ENCODE measurements around the gene PANK4. TPM values are rescaled to one million over a fixed set of nuclear protein-coding genes. Genes with fewer than 3 reads are reported as not detected.
A peak's percentile ranks its signal among the peaks of the same experiment; 100 is the strongest.
"Not testable (repeated sequence)": the region's sequence is repeated elsewhere in the genome, so short reads cannot be mapped to it uniquely, and the experiment has no call there.

Gene PANK4
- total RNA-seq (2014; rRNA removed; shearing (Covaris generic)): 42.1 and 48.8 TPM in 2 replicates

GRCh38 chr1:2525920-2526823 lies at the start of gene PANK4:
PANK4 (minus strand) TSS chr1:2526596; CDS start chr1:2526587, 9 bp downstream.
- Histone ChIP-seq H3K4me1 (peaks cover 8% of the 10 kb centered on the region), H3K27ac (peak within 1 kb of the TSS; percentile 57), H3K4me3 (peak within 1 kb of the TSS; percentile 90), H3K27me3 (0 out of 2 replicates have a peak, but pooled peaks cover 4% of the 10 kb centered on the region), H3K36me3 (0 out of 2 replicates have a peak, but pooled peaks cover 10% of the 10 kb centered on the region), H3K9me3 (replicated peaks) (no peaks in the 10 kb centered on the region)
- DNase-seq: peak; percentile 95 to 96

- Histone ChIP-seq H3K4me3 (no peak overlapping the region), H3K36me3 (no peaks in the 10 kb centered on the region), H3K27ac (no peak overlapping the region), H3K27me3 (peaks cover 45% of the 10 kb centered on the region), H3K9me3 (replicated peaks) (0 out of 2 replicates have a peak, but pooled peaks cover 5% of the 10 kb centered on the region), H3K4me1 (no peaks in the 10 kb centered on the region)
- no peak for DNase-seq
Measured at GRCh38 chr1:2574350-2574749, 48.0 kb upstream of the PANK4 start.

DNA sequence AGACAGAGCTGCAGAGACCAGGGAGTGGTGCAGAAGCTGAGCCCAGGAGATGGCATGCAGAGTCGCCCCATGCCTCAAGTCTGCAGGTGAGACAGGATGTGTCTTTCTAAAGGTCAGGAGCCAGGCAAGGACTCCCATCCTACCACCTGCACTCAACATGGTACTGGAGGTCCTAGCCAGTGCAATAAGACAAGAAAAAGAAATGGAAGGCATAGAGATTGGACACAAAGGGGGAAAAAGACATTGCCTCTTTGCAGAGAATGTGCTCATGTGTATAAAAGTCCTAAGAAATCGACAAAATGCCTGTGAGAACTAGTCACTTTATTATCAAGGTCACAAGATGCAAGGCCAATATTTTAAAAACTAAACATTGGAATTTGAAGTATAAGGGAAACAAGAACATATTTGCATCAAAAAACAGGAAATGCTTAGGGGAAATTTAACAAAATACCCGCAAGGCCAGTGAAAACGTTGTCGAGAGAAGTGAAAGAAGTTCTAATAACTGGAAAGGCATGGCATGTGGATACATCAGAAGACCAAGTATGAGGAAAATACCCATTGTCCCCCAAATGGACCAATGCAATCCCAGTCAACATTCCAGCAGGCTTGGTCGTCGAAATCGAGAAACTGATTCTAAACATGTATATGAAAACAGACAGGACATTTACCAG lies 47.0 kb upstream of the PANK4 start:
- no peaks in the 10 kb centered on the region for H3K4me1 ChIP-seq
- H3K36me3 ChIP-seq: no peaks in the 10 kb centered on the region
- DNase-seq: no peak
- H3K27ac ChIP-seq: no peak overlapping the region
- 0 out of 2 replicates have a peak, but pooled peaks cover 5% of the 10 kb centered on the region for H3K9me3 ChIP-seq (replicated peaks)
- peaks cover 36% of the 10 kb centered on the region for H3K27me3 ChIP-seq
- H3K4me3 ChIP-seq: no peak overlapping the region

GRCh38 chr1:2571348-2571747 lies 45.0 kb upstream of the PANK4 start:
- Histone ChIP-seq H3K27ac (no peak overlapping the region), H3K4me1 (no peaks in the 10 kb centered on the region), H3K4me3 (no peak overlapping the region), H3K36me3 (no peaks in the 10 kb centered on the region), H3K9me3 (replicated peaks) (0 out of 2 replicates have a peak, but pooled peaks cover 5% of the 10 kb centered on the region), H3K27me3 (peaks cover 46% of the 10 kb centered on the region)
- DNase-seq: no peak

GRCh38 chr1:2570332-2570731 lies 43.9 kb upstream of the PANK4 start:
- no peak overlapping the region for H3K4me3 ChIP-seq
- DNase-seq: no peak

GRCh38 chr1:2569703-2570102 lies 43.3 kb upstream of the PANK4 start:
- not testable (repeated sequence) for H3K9me3 ChIP-seq (replicated peaks); H3K4me3 ChIP-seq

More at GRCh38 chr1:2570332-2570731, 43.9 kb upstream of the PANK4 start:
- H3K9me3 ChIP-seq (replicated peaks): 0 out of 2 replicates have a peak, but pooled peaks cover 5% of the 10 kb centered on the region
- H3K36me3 ChIP-seq: no peaks in the 10 kb centered on the region
- no peak overlapping the region for H3K27ac ChIP-seq
- peaks cover 47% of the 10 kb centered on the region for H3K27me3 ChIP-seq
- H3K4me1 ChIP-seq: no peaks in the 10 kb centered on the region

GRCh38 chr1:2569060-2569459 lies 42.7 kb upstream of the PANK4 start:
- DNase-seq: no peak
- Histone ChIP-seq H3K4me1 (no peaks in the 10 kb centered on the region), H3K36me3 (no peaks in the 10 kb centered on the region), H3K9me3 (replicated peaks) (0 out of 2 replicates have a peak, but pooled peaks cover 5% of the 10 kb centered on the region), H3K27ac (no peak overlapping the region), H3K4me3 (no peak overlapping the region), H3K27me3 (peaks cover 54% of the 10 kb centered on the region)

More at GRCh38 chr1:2569703-2570102, 43.3 kb upstream of the PANK4 start:
- not testable (repeated sequence) for H3K27ac ChIP-seq, H3K36me3 ChIP-seq, H3K4me1 ChIP-seq, DNase-seq
- H3K27me3 ChIP-seq: peaks cover 52% of the 10 kb centered on the region

DNA sequence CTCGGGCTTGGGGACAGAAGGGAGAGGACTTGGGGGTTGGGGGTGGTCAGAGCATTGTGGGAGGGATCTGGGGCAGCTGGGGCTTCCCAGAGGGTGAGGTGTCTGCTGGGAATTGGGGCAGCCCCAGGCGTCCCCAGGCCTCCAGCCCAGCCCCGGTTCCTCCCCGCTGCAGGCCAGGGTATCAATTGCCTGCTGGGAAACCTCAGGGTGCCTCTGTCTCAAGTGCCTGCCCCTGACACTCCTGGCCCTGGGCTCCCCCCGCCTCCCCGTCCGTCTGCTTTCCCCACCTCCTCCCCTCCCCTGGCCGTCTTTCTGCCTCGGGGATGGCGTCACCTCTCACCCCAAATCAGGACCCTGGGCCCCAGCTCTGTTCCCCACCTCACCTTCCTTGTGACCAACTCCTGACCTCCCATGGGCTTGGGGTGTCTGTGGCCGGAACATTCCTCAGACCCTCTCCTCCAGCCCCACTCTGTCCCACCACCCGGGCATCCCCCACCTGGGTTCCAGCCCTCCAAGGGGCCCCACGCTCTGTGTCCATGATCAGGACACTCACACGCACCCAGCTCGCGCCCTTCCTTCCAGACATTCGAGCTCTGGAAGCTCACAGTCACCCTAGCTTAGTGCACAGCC lies 41.9 kb upstream of the PANK4 start:
- H3K4me3 ChIP-seq; H3K9me3 ChIP-seq (replicated peaks); DNase-seq; H3K27ac ChIP-seq; H3K4me1 ChIP-seq; H3K36me3 ChIP-seq: not testable (repeated sequence)
- H3K27me3 ChIP-seq: peaks cover 56% of the 10 kb centered on the region

DNA sequence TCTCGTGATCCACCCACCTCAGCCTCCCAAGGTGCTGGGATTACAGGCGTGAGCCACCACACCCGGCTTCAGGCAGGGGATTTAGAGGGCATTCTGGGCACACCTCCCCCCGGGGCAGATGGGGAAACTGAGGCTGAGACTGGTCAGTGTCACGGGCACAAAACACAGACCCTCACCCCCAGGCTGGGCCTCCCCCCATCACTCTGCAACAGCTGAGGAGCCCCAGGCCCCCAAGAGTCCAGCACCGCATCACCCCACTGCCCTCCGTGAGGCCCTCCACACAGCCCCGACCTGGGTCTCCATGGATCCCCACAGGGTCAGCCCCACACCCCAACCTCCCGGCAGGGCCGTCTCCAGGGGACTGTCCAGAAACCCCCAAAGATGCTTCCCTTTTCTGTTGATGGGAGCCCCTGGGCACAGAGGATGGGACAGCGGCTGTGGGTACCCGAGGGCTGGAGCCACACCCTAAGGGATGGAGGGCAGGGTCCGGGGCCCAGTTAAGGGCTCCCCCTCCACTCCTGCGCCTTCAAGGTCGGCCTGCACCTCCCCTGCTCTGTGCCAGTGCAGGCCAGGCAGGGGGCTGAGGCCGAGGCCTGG lies 40.8 kb upstream of the PANK4 start:
- H3K4me1 ChIP-seq: no peaks in the 10 kb centered on the region; the same call in 1 of the 2 replicates
- DNase-seq: no peak
- no peak overlapping the region for H3K4me3 ChIP-seq
- H3K36me3 ChIP-seq: no peaks in the 10 kb centered on the region
- H3K27ac ChIP-seq: no peak overlapping the region
- H3K27me3 ChIP-seq: peaks cover 62% of the 10 kb centered on the region
- no peaks in the 10 kb centered on the region for H3K9me3 ChIP-seq (replicated peaks)

DNA sequence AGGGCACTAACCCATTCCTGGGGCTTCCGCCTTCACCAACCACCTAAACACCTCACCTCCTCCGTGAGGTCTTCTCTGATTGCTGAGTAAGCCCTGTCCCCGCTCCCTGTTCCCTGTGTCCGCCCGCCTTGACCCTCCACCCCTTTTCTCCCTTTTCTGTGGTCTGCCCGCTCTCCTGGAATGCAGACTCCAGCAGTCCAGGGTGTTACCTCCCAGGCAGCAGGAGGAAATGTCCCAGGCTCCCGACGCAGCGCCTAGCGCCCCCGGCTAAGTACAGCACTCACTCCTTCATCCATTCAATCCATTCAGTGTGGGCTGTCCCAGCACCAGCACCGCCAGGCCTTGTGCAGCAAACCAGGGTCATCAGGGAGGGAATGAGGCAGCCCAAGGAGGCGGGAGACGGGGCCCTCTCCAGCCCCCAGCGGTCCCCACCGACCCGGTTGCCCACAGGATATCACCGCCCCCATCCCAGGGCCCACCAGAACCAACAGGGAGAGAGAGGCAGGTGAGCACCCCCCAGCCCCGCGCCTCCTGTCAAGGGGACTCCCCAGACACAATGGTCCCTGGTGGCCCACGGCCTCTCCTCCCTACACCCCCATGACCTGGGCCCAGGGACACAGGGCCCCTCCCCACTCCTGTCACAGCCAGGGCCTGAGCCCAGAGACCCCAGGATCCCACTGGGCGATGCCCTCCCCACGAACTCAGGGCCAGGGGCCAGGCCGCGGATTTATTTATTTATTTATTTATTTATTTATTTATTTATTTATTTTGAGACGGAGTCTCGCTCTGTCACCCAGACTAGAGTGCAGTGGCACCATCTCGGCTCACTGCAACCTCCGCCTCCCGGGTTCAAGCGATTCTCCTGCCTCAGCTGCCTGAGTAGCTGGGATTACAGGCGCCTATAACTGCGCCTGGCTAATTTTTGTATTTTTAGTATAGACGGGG lies 40.0 kb upstream of the PANK4 start:
- no peaks in the 10 kb centered on the region for H3K9me3 ChIP-seq (replicated peaks)
- H3K27ac ChIP-seq: no peak overlapping the region
- H3K36me3 ChIP-seq: no peaks in the 10 kb centered on the region
- no peak for DNase-seq
- H3K4me3 ChIP-seq: no peak overlapping the region
- no peaks in the 10 kb centered on the region; the same call in 1 of the 2 replicates for H3K4me1 ChIP-seq
- H3K27me3 ChIP-seq: peaks cover 70% of the 10 kb centered on the region

- Histone ChIP-seq H3K27ac (no peak overlapping the region), H3K4me3 (no peak overlapping the region), H3K27me3 (peaks cover 74% of the 10 kb centered on the region), H3K4me1 (no peaks in the 10 kb centered on the region; the same call in 1 of the 2 replicates), H3K36me3 (no peaks in the 10 kb centered on the region), H3K9me3 (replicated peaks) (no peaks in the 10 kb centered on the region)
- DNase-seq: no peak
Measured at GRCh38 chr1:2564815-2565374, 38.5 kb upstream of the PANK4 start.

DNA sequence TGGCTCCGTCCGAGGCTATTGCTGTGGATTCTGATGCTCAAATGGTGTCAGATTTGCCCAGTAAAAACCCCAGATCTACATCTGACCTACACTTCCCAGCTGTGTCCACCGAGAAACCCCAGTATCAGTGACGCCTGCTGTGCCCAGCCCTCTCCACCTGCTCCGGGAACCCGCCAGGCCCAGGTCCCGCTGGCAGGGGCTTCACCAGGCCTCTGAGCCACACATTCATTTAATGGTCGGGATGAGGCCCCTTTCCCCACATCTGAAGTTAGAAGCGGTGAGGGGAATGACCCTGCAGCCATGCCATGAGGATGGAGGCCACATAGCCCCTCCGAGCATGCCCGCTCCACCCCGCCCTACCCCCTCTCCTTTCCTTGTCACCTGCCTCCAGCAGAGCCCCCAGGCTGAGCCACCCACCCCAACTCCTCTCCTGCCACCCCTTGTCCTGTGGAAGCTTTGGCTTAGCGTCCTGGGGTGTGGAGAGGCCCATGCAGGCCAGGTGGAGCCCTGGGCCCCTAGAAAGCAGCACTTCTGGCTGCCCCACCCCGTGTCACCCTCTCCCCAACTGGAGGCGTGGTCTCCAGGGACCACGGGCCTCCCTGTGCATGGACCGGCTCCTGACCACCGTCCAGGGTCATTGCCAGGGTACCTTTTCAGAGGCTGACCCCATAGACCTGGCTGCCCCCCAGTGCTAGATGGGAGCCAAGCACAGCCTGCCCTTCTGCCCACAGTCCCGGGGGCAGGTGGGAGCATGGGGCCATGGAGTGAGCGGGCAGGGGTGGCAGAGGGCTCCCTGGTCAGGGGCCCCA lies 37.8 kb upstream of the PANK4 start:
- Histone ChIP-seq H3K4me3 (no peak overlapping the region), H3K36me3 (no peaks in the 10 kb centered on the region), H3K4me1 (no peaks in the 10 kb centered on the region; the same call in 1 of the 2 replicates), H3K27ac (no peak overlapping the region), H3K9me3 (replicated peaks) (no peaks in the 10 kb centered on the region), H3K27me3 (peaks cover 78% of the 10 kb centered on the region)
- no peak for DNase-seq

All from SJCRH30 (cell line).